Neural progenitor cell (in vitro differentiated cells): ENCODE data around the gene S1PR2.

Experiments used
- CTCF ChIP-seq: fragments of 200-600 bp; sonication (generic); IDR thresholded peaks from 2 replicates; pipeline ENCODE4 v1.5.1; 2017; ENCODE audit warnings: antibody characterized with exemption, mild to moderate bottlenecking
- EZH2 ChIP-seq: fragments of 200-600 bp; sonication (generic); IDR thresholded peaks from 2 replicates; pipeline ENCODE4 v1.6.1; 2017; ENCODE audit warnings: antibody characterized with exemption, mild to moderate bottlenecking, moderate library complexity
- EZH2phosphoT487 ChIP-seq: fragments of 200-600 bp; sonication (generic); IDR thresholded peaks from 2 replicates; pipeline ENCODE4 v1.6.1; 2017; ENCODE audit warnings: antibody characterized with exemption

DNA sequence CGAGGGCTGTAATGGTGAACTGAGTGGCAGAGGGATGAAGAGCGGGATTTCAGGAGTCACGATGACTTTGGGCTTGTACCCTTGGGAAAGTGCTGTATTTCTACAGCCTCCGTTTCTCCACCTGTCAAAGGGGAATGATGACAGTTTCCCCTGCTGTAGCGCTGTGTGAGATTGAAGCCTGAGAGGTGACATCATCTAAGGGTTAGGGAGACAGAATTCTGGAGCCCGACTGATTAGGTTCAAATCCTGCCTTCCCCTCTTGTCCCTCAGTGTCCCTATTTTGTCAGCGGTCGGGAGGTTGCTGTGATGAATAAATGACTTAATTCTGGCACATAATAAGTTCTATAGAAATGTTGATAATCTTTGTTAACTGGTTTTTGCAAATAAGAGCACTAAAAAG, 21.6 kb upstream of the S1PR2 start:
- TF ChIP-seq CTCF: no peak
- TF ChIP-seq EZH2phosphoT487: no peak
- TF ChIP-seq EZH2: no peak
